IPS-15b (cell line): Measurements from ENCODE around the gene PRDX2.

Source experiments
- H3K27me3 ChIP-seq: one replicate; pipeline ENCODE4 v1.6.1; 2013; ENCODE audit warnings: low read length; ENCODE audit not compliant: control insufficient read depth, insufficient read depth
- H3K36me3 ChIP-seq: one replicate; pipeline ENCODE4 v1.6.1; 2013; ENCODE audit warnings: low read length; ENCODE audit not compliant: control insufficient read depth, insufficient read depth
- H3K4me1 ChIP-seq: one replicate; pipeline ENCODE4 v1.6.1; 2013; ENCODE audit warnings: mild to moderate bottlenecking, low read length; ENCODE audit not compliant: control insufficient read depth, insufficient read depth
- H3K4me3 ChIP-seq: one replicate; pipeline ENCODE4 v1.5.1; 2013; ENCODE audit warnings: low read depth, low read length
- H3K9ac ChIP-seq: one replicate; pipeline ENCODE4 v1.6.1; 2013; ENCODE audit warnings: low read depth, mild to moderate bottlenecking, low read length
- H3K9me3 ChIP-seq: one replicate; pipeline ENCODE4 v1.6.1; 2013; ENCODE audit warnings: mild to moderate bottlenecking, low read length; ENCODE audit not compliant: control insufficient read depth, insufficient read depth

Gene PRDX2

GRCh38 chr19:12789098-12789903 lies 12.3 kb downstream of the PRDX2 start:
- Histone ChIP-seq H3K4me3 (peak overlapping the region; percentile 53), H3K27me3 (peaks cover 3% of the 10 kb centered on the region), H3K36me3 (no peaks in the 10 kb centered on the region), H3K4me1 (peaks cover 15% of the 10 kb centered on the region), H3K9ac (no peak overlapping the region), H3K9me3 (no peaks in the 10 kb centered on the region)

- H3K4me1 ChIP-seq: peaks cover 14% of the 10 kb centered on the region
- H3K9me3 ChIP-seq: no peaks in the 10 kb centered on the region
- H3K36me3 ChIP-seq: no peaks in the 10 kb centered on the region
- H3K9ac ChIP-seq: no peak overlapping the region
- H3K4me3 ChIP-seq: peak overlapping the region; percentile 53
- H3K27me3 ChIP-seq: peaks cover 3% of the 10 kb centered on the region
Observed at GRCh38 chr19:12788682-12789097, 12.9 kb downstream of the PRDX2 start.

- H3K27me3 ChIP-seq: peaks cover 3% of the 10 kb centered on the region
- H3K9ac ChIP-seq: no peak overlapping the region
- no peaks in the 10 kb centered on the region for H3K9me3 ChIP-seq
- H3K36me3 ChIP-seq: no peaks in the 10 kb centered on the region
- peaks cover 17% of the 10 kb centered on the region for H3K4me1 ChIP-seq
- H3K4me3 ChIP-seq: no peak overlapping the region
Observed at GRCh38 chr19:12788042-12788681, 13.4 kb downstream of the PRDX2 start.

GRCh38 chr19:12787458-12787857 lies 14.1 kb downstream of the PRDX2 start:
- peaks cover 3% of the 10 kb centered on the region for H3K27me3 ChIP-seq
- H3K4me3 ChIP-seq: no peak overlapping the region
- no peaks in the 10 kb centered on the region for H3K36me3 ChIP-seq
- H3K9me3 ChIP-seq: no peaks in the 10 kb centered on the region
- no peak overlapping the region for H3K9ac ChIP-seq
- peaks cover 17% of the 10 kb centered on the region for H3K4me1 ChIP-seq

- Histone ChIP-seq H3K36me3 (no peaks in the 10 kb centered on the region), H3K9me3 (no peaks in the 10 kb centered on the region), H3K27me3 (peaks cover 3% of the 10 kb centered on the region), H3K9ac (no peak overlapping the region), H3K4me1 (peaks cover 17% of the 10 kb centered on the region), H3K4me3 (no peak overlapping the region)
Observed at GRCh38 chr19:12786952-12787351, 14.6 kb downstream of the PRDX2 start.

- H3K27me3 ChIP-seq: peaks cover 3% of the 10 kb centered on the region
- no peaks in the 10 kb centered on the region for H3K9me3 ChIP-seq
- H3K4me3 ChIP-seq: no peak overlapping the region
- peaks cover 17% of the 10 kb centered on the region for H3K4me1 ChIP-seq
- no peak overlapping the region for H3K9ac ChIP-seq
- no peaks in the 10 kb centered on the region for H3K36me3 ChIP-seq
Observed at GRCh38 chr19:12786141-12786870, 15.3 kb downstream of the PRDX2 start.

GRCh38 chr19:12785431-12786031 lies 16.1 kb downstream of the PRDX2 start:
- peaks cover 14% of the 10 kb centered on the region for H3K4me1 ChIP-seq
- no peak overlapping the region for H3K9ac ChIP-seq
- no peaks in the 10 kb centered on the region for H3K27me3 ChIP-seq
- no peak overlapping the region for H3K4me3 ChIP-seq
- H3K9me3 ChIP-seq: no peaks in the 10 kb centered on the region
- no peaks in the 10 kb centered on the region for H3K36me3 ChIP-seq

- Histone ChIP-seq H3K27me3 (no peaks in the 10 kb centered on the region), H3K36me3 (no peaks in the 10 kb centered on the region), H3K9me3 (no peaks in the 10 kb centered on the region), H3K4me1 (peaks cover 11% of the 10 kb centered on the region), H3K9ac (no peak overlapping the region), H3K4me3 (no peak overlapping the region)
Observed at GRCh38 chr19:12784871-12785430, 16.6 kb downstream of the PRDX2 start.

- H3K9ac ChIP-seq: no peak overlapping the region
- no peaks in the 10 kb centered on the region for H3K9me3 ChIP-seq
- H3K4me1 ChIP-seq: peaks cover 12% of the 10 kb centered on the region
- no peaks in the 10 kb centered on the region for H3K36me3 ChIP-seq
- no peaks in the 10 kb centered on the region for H3K27me3 ChIP-seq
- no peak overlapping the region for H3K4me3 ChIP-seq
Observed at GRCh38 chr19:12784394-12784870, 17.2 kb downstream of the PRDX2 start.

GRCh38 chr19:12783849-12784393 lies 17.7 kb downstream of the PRDX2 start:
- H3K36me3 ChIP-seq: no peaks in the 10 kb centered on the region
- H3K9me3 ChIP-seq: no peaks in the 10 kb centered on the region
- H3K4me1 ChIP-seq: peaks cover 16% of the 10 kb centered on the region
- peak overlapping the region; percentile 37 for H3K4me3 ChIP-seq
- H3K27me3 ChIP-seq: no peaks in the 10 kb centered on the region
- no peak overlapping the region for H3K9ac ChIP-seq

- Histone ChIP-seq H3K36me3 (no peaks in the 10 kb centered on the region), H3K9me3 (no peaks in the 10 kb centered on the region), H3K9ac (no peak overlapping the region), H3K27me3 (no peaks in the 10 kb centered on the region), H3K4me1 (peaks cover 18% of the 10 kb centered on the region), H3K4me3 (peak overlapping the region; percentile 37)
Observed at GRCh38 chr19:12783291-12783848, 18.2 kb downstream of the PRDX2 start.
